GM18873 (cell line): ENCODE measurements around the gene SLC4A4.

Source experiments
- ATAC-seq: cut with Tn5 transposase; IDR thresholded peaks from one replicate; pipeline ENCODE4 v1.9.1; 2021; ENCODE audit warnings: mild to moderate bottlenecking, moderate library complexity, moderate number of reproducible peaks; ENCODE audit not compliant: unreplicated experiment, low FRiP score

SLC4A4 gene

DNA sequence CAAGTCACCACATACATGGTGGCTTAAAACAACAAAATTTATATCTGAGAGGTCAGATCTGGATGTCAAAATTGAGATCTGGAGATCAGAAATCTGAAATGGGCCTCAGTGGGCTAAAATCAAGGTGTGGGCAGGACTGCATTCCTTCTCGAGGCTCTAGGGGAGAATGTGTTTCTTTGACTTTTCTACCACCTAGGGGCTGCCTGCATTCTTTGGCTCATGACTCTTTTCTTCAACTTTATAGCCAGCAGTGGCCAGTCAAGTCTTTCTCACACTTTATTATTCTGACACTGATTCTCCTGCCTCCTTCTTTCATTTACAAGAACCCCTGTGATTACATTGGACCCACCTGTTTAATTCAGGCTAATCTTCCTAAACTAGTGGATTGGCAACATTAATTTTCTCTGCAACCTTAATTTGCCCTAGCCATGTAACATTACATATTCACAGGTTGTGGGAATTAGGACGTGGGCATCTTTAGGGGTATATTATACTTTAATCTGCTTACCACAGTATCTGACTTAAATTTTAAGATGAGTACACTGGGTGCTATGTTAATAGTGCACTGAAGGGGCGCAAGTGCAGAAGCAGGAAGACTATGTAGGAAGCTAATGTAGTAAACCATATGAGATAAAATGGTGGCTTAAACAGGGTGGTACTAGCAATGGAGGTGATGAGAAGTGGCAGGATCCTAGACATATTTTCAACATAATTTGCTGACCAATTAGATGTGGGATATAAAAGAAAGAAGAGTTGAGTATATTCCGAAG is 188.0 kb downstream of the SLC4A4 start:
- ATAC-seq = no peak

DNA sequence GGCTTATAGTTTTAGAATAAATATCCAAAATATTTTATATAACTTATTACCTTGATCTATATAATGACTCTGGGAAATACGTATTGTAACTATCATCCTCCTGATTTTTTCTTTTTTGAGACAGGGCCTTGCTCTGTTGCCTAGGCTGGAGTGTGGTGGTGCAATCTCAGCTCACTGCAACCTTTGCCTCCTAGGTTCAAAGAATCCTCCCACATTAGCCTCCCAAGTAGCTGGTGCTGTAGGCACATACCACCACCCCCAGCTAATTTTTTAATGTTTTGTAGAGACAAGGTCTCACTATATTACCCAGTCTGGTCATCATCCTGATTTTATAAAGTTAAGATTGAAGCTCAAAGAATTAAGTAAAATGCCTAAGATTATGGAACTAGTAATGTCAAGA is 193.6 kb downstream of the SLC4A4 start:
- ATAC-seq = no peak

DNA sequence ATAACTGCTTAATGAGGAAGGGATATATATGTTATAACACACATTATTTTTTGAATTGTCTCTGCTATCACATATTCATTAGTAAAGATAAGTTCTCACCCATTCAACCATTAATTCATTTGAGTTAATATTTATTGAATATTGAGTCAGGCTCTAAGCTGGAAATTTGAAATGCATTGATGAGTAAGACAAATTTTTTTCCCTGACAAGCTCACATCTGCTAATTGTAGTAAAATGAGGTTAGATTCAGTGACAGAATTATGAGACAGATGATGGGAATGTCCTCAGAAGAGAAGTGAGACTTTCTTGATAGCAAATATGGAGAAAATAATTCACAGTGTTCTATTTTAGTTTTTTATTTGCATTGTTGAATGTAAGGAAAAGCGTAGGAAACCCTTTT is 194.3 kb downstream of the SLC4A4 start:
- ATAC-seq = no peak

DNA sequence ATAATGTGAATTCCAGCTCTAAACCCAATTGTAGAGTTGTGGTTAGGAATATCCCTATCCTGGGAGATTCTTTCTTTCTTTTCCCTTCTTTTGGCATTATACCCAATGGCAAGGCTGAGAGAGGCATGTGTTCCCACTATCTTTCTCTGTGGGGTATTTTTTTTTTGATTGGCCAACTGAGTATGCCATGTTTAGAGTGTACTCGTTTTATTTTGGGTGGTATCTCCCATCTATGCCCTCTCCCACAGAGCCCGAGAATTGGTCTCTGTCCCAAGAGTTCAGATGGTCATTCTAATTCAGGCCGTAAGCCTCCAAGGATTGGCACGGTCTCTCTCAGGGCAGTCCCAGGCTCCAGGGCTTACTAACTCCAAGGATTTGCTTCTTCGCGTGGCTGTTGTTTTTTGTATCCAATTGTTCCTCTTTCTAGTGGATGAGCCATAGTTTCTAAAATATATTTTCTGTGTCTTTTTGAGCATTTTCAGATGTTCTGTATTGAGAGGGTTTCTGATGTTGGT is 198.8 kb downstream of the SLC4A4 start:
- no peak for ATAC-seq

DNA sequence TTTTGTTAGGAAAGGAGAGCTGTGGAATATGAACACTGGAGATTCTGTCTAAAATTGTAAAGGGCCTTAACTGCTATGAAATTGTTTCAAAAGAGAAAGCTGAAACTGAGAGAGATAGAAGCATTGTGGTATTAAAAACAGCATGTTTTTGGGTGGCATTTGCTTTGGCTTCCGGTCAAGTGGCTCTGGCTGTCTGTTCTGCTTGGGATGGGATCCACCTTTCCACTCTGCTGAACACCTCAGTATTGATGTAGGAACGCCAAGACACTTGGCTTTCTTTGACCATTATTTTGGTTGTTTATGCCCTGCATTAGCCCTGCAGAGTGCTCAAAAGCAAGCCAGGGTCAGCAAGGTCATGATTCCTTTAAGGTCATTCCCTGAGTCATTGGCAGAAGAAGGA is 199.7 kb downstream of the SLC4A4 start:
- no peak for ATAC-seq

DNA sequence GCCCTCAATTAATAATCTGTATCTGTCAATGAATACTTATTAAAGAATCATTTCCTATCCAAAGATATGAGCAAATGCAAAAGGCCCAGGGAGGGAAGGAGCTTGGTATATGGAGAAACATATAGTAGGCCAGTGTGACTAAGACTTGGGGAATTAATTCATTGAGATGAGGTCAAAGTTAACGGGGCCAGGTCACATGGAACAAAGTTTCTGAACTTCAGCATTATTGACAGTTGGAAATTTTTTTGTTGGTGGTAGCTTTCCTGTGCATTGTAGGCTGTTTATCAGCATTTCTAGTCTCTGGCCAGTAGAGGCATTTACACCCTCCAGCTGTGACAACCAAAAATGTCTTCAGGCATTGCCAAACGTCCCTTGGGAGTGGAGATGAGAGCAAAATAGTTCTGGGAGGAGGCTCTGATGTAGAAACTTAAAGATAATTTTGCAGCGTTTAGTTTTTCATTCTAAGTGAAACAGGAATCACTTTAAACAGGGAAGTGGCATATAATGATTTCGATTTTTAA is 202.0 kb downstream of the SLC4A4 start:
- ATAC-seq = no peak

DNA sequence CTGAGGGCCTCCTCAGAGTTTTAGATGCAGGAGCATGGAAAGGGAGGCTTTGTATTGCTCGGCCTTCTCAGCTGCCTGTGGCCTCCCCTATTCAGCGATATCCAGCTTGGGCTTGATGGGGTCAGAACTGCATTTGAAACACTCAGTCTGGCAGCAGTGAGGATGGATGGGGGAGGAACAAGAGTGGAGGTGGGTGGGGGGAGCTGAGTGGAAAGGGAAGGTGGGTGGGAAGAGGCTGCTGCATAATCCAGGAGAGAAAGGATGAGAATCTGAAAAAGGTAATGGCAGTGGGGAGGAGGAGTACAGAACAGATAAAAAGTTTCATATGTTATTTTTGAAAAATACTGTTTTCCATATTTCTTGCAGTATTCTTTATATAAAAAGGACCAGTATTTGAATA is 202.7 kb downstream of the SLC4A4 start:
- no peak for ATAC-seq

DNA sequence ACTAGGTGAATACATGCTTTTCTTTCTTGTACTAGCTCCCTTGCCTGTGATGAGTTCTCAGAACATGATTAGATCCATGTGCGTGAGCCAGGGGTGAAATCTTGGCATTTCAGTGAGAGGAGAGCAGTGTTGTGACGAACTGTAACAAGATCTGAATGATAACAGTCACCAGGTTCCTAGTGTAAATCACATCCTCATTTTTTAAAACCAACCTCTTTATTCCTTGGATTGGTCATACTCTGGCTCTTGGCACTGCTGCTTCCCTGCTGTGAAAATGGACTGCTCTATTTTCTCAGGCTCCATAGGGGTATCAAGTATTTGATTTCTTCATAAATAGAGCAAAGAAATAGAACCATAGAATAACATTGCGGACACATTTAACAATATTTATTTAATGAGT is 206.3 kb downstream of the SLC4A4 start:
- ATAC-seq = no peak

DNA sequence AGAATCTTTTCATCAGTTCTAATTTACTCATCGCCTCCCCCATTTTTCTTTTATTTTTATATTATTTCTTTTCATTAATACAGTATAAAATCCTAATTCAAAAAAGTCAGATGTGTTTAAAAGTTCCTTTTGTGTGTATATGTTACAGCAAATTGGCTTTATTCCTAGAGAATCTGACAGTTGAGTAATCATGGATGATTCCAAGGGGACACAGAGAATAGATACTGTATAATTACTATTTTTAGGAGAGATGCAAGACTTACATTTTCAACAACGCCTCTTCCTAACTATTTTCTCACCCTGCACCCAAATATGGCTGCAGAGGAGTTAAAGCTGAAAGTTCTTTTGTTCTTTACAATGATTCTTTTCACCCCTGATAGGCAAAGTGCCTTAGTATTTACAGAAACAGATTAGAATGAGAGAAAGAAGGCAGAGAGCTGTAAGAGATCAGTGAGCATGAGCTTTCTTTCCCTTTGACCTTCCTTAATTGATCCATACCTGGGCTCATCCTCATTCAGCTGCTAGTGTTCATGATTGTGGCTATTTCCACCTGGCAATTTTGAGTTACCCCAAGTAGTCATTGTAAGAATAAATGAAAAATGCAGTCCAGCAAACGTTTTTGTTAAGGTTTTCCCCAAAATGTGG is 210.8 kb downstream of the SLC4A4 start:
- no peak for ATAC-seq

DNA sequence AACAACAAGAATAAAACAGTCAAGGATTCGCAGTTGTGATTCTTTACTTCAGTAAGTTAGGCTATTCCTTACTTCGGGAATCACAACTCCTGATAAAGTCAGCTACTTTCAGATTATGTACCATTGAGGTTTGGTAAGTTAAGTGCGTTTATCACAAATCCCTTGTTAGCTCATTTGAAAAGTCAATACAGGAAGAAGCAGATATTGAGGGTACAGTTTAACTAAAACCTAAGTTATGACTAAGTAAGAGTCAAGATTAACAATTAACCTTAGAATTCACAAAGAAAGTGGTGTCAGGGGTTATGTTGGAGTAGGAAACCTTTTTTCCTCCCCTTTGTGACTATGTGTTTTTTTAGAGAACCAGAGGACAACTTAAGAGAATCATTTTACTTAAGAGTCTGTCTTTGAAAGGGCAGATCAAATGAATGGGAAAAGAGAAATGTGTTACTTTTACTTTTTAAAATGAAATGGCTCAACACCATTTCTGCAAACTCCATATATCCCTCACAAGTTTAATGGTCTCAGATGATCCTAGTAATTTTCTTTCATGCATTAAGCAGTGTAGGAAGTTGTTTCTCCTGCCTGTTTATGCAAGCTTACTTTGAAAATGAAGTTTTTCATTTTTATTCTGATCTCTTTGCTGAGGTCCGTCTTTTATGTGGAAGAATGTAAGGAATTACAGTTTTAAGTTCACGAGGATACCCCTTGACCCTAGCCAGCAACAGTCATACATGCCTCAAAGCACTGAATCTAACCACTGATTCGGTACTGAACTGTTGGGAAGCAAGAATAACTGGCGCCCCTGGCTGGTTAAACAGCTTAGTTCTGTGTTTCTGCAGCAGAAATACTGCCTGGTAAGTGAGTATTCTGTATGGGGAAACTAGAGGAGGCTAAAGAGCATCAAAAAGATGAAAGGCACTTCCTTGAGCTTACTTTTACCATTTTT is 211.7 kb downstream of the SLC4A4 start:
- ATAC-seq = no peak

DNA sequence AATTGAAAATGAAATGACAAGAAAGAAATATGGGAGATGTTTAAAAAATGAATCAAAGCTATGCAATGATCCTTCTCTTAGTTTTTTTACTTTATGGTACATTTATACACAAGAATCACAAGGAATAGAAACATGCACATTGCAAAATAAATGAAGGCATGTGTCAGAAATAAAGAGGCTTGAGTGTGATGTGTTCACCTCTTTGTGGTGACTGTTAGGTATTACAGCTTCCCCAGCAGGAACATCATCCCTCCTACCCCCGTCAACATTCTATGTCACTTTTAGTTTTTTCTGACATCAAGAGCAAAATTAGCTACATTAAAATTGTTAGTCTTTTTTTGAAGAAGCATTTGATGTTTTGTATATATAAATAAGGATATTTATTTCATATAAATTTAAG is 214.8 kb downstream of the SLC4A4 start:
- no peak for ATAC-seq

DNA sequence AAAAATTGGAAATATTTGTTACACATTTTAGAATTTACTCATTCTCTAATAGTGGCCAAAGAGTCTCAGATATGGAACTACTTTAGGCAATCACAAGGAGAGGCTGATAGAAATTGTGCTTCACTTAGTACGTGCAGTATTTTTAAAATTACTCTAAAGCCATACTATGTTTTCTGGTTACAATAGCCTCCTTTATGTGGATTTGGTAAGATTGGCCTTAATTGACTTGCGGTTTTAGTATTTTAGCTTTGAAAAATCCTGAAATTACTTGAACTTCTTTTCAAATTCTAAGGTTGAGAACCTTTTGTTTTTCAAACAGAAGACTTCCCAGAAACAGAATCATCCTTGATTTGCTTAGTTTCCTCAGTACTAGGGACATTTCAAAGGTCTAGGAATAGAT is 215.2 kb downstream of the SLC4A4 start:
- ATAC-seq = no peak

DNA sequence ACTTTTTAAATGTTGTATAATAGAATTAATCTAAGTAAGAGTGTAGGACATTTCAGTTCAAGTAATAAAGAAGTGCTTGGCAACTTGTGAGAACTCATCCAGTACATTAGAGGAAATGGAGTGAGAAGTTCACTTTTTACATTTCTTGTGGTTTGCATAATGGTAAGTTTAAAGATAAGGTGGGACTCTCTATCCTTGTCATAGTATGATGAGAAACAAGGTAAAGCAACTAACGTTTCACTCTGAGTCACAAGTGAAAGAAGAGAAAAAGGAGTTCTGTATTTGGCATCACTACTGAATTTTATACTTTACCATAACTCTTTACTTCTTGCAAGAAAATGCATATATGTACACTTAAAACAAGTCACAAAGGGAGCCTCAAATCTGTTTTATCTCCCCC is 219.4 kb downstream of the SLC4A4 start:
- ATAC-seq = peak; percentile 48

DNA sequence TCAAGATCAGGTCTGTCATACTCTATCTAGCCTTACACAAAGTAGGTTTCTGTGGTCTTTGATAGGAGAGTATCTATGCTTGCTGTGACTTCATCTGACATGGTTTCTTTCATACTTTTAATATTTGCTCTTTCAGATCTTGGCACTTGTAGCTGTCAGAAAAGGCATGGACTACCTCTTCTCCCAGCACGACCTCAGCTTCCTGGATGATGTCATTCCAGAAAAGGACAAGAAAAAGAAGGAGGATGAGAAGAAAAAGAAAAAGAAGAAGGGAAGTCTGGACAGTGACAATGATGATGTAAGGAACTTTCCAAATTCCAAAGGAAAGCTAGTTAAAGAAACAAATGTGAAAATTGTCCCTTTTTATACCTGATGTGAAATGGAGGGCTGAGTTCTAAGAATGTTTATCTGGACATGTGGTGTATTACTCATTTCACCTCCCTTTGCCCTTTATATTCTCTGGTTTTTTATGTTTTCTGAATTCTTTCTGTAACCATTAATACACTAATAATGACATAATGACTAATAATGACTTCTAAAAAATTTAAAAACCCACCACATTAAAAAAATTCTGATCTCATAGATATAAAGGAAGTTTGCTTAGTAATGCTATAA is 221.2 kb downstream of the SLC4A4 start:
- no peak for ATAC-seq

DNA sequence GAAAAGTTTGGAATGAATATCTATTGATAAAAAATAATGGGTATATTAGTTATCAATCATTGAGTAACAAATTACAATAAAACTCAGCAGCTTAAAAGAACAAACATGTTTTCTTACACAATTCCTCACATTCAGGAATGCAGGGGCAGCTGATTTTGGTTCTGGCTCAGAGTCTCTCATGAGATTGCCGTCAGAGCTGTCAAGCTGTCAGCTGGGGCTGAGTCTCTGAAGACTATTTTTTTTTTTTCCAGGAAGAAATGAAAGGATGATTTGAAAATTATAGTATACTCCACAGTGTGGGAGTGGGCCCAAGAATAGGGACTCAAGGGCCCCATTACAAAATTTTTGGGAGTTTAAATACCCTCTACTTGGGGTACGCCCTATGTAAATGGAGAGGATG is 226.0 kb downstream of the SLC4A4 start:
- ATAC-seq = no peak

DNA sequence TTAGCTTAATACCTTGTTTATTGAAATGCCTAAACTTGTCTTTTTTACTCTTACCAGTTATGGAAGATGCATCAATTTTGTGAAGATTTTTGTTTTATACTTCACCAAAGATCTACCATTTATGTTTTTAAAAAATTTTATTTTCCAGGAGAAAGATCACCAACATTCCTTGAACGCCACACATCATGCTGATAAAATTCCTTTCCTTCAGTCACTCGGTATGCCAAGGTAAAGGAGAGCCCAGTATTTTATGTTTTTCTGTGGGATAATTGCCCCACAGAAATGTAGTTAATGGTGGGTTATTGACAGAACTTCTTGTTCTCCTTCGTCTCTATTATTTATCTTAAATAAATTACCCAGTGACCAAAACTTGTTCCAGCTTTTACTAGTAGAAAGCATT is 228.0 kb downstream of the SLC4A4 start:
- no peak for ATAC-seq

DNA sequence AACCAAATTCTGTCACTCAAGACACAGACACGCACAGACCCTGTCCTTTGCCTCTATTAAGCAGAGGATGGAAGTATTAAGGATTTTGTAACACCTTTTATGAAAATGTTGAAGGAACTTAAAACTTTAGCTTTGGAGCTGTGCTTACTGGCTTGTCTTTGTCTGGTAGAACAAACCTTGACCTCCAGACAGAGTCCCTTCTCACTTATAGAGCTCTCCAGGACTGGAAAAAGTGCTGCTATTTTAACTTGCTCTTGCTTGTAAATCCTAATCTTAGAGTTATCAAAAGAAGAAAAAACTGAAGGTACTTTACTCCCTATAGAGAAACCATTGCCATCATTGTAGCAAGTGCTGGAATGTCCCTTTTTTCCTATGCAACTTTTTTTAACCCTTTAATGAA is 229.3 kb downstream of the SLC4A4 start:
- ATAC-seq = no peak

DNA sequence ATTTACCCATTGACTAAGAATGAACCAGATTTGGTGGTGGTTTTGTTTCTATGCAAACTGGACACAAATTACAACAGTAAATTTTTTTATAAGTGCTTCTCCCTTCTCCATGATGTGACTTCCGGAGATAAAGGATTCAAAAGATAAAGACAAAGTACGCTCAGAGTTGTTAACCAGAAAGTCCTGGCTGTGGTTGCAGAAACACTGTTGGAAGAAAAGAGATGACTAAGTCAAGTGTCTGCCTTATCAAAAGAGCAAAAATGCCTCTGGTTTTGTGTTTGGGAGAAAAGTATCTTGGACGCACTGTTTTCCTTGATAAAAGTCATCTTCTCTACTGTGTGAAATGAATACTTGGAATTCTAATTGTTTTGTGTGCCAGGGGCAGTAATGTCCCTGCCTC is 231.7 kb downstream of the SLC4A4 start:
- no peak for ATAC-seq

DNA sequence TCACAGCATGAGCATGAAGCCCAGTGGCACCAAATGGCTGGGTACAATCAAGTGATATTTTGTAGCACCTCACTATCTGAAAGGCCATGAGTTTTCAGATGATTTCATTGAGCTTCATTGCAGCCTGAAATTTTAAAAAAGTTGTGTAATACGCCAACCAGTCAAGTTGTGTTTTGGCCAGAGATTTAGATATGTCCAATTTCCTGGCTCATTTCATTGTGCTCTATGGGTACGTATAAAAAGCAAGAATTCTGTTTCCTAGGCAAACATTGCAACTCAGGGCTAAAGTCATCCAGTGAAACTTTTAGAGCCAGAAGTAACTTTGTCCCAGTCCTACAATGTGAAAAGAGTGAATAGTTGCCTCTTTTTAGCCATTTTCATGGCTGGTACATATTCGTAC is 232.5 kb downstream of the SLC4A4 start:
- no peak for ATAC-seq

DNA sequence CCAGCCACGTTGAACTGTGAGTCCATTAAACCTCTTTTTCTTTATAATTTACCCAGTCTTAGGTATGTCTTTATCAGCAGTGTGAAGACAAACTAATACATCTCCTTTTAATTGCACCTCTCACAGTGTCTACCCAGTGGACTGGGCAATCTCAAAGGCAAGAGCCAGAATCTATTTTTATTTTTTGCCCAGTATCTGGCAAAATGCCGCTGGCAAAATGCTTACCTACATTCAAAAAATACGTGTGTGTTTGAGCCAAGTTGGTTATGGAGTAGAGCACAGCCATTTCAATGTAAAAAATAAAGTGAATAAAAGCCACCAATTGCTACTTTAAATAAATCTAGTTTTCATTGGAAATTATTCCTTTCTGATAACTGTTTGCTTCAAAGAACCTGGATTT is 245.2 kb downstream of the SLC4A4 start:
- ATAC-seq = no peak
